ENCODE data around the gene NOL7. TPM values are rescaled to one million over a fixed set of nuclear protein-coding genes. Genes with fewer than 3 reads are reported as not detected.

NOL7 gene
- total RNA-seq, 2 donors from 2014 or later = 47.8 to 52.9 TPM

DNA sequence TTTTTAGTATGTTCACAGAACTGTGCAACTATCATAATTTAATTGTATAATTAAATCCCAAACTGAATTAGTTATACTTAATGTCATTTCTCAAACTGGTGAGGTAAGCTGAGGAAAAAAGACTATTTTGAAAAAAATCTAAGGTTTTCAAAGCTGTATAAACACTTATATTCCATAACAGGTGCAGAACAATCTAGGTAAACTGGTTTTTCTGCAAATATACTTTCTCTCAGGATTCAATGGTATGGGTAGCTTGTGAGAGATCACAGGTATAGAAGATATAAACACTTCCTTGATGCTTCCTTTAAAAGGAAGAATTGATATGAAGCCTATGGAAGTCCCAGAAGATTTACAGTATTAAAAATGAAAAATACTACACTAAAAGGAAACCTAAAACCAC is 33.7 kb downstream of the NOL7 start:
- peaks cover 69% of the 10 kb centered on the region for H3K36me3 ChIP-seq (ENCODE audit: control insufficient read depth, insufficient read depth, low read length)
- no peaks in the 10 kb centered on the region for H3K9me3 ChIP-seq (ENCODE audit: control insufficient read depth, low read length)
- no peak overlapping the region for H3K4me3 ChIP-seq (ENCODE audit: low read length)
- H3K27me3 ChIP-seq (ENCODE audit: control insufficient read depth, insufficient read depth, low read length, poor library complexity, severe bottlenecking) = no peaks in the 10 kb centered on the region
- Mint-ChIP-seq H3K9me3 (no peaks in the 10 kb centered on the region), H3K36me3 (ENCODE audit: low read depth) (peaks cover 30% of the 10 kb centered on the region), H3K27ac (no peak overlapping the region), H3K4me3 (no peak overlapping the region), H3K4me1 (no peaks in the 10 kb centered on the region), H3K27me3 (ENCODE audit: insufficient read depth) (no peaks in the 10 kb centered on the region)
- H3K4me1 ChIP-seq (ENCODE audit: control insufficient read depth, insufficient read depth, low read length) = no peaks in the 10 kb centered on the region
- H3K9ac ChIP-seq (ENCODE audit: extremely low read depth, low read length, poor library complexity, severe bottlenecking) = no peak overlapping the region
- DNase-seq = no peak
- TF ChIP-seq, protein P1, sequence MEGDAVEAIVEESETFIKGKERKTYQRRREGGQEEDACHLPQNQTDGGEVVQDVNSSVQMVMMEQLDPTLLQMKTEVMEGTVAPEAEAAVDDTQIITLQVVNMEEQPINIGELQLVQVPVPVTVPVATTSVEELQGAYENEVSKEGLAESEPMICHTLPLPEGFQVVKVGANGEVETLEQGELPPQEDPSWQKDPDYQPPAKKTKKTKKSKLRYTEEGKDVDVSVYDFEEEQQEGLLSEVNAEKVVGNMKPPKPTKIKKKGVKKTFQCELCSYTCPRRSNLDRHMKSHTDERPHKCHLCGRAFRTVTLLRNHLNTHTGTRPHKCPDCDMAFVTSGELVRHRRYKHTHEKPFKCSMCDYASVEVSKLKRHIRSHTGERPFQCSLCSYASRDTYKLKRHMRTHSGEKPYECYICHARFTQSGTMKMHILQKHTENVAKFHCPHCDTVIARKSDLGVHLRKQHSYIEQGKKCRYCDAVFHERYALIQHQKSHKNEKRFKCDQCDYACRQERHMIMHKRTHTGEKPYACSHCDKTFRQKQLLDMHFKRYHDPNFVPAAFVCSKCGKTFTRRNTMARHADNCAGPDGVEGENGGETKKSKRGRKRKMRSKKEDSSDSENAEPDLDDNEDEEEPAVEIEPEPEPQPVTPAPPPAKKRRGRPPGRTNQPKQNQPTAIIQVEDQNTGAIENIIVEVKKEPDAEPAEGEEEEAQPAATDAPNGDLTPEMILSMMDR (conservative IDR thresholded peaks at IDR 0.05) = no peak
- H3K27ac ChIP-seq (ENCODE audit: low read depth, low read length) = no peak overlapping the region

DNA sequence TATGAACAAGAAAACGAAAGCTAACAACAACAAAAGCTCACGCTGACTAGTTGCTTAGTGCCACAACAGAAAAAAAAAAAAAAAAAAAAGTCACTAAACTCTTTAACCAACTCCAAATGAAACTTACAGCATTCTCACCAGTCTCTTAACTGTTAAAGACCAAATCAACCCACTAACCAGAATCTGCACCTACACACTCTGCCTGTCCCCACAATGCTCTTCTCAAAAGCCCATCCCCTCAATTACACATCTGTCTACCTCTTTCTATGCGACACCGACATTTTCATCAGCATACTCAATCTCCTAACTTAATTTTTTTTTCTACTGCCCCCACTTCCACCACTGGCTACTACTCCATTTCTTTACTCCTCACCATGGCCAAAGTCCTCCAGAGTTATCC is 34.3 kb downstream of the NOL7 start:
- Mint-ChIP-seq H3K4me1 (no peaks in the 10 kb centered on the region), H3K36me3 (ENCODE audit: low read depth) (peaks cover 30% of the 10 kb centered on the region), H3K27ac (no peak overlapping the region), H3K4me3 (no peak overlapping the region), H3K9me3 (no peaks in the 10 kb centered on the region), H3K27me3 (ENCODE audit: insufficient read depth) (no peaks in the 10 kb centered on the region)
- DNase-seq = no peak
- WGBS, 2 experiments (ENCODE audit: insufficient coverage in 1 of 2, insufficient read length in 1 of 2) = 87 to 96% methylated on average over 2 to 4 of the region's 4 CpGs
- H3K9ac ChIP-seq (ENCODE audit: extremely low read depth, low read length, poor library complexity, severe bottlenecking) = no peak overlapping the region
- TF ChIP-seq, protein P1 (conservative IDR thresholded peaks at IDR 0.05) = no peak
- H3K9me3 ChIP-seq (ENCODE audit: control insufficient read depth, low read length) = no peaks in the 10 kb centered on the region
- no peak overlapping the region for H3K4me3 ChIP-seq (ENCODE audit: low read length)
- peaks cover 64% of the 10 kb centered on the region for H3K36me3 ChIP-seq (ENCODE audit: control insufficient read depth, insufficient read depth, low read length)
- H3K4me1 ChIP-seq (ENCODE audit: control insufficient read depth, insufficient read depth, low read length) = no peaks in the 10 kb centered on the region
- H3K27me3 ChIP-seq (ENCODE audit: control insufficient read depth, insufficient read depth, low read length, poor library complexity, severe bottlenecking) = no peaks in the 10 kb centered on the region
- H3K27ac ChIP-seq (ENCODE audit: low read depth, low read length) = no peak overlapping the region

DNA sequence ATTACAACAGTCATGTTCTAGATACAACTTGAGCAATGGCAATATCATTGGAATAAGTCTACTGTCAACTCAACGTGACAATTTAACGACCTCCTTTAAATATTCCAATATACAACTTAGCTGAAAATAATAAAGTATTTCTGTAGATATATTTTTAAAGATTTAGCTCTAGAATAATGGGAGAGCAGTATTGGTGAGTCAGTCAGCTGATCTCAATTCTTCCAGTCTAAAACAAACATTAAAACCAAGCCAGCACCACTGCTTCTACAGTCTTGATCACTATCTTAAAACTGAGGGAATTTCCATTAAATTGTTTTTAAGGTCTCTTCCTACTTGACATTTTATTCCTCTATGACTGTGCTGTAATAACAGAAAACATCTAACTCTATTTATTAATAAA is 38.2 kb downstream of the NOL7 start:
- Histone ChIP-seq H3K4me1 (ENCODE audit: control insufficient read depth, insufficient read depth, low read length) (no peaks in the 10 kb centered on the region), H3K27ac (ENCODE audit: low read depth, low read length) (no peak overlapping the region), H3K27me3 (ENCODE audit: control insufficient read depth, insufficient read depth, low read length, poor library complexity, severe bottlenecking) (no peaks in the 10 kb centered on the region), H3K9me3 (ENCODE audit: control insufficient read depth, low read length) (no peaks in the 10 kb centered on the region), H3K4me3 (ENCODE audit: low read length) (no peak overlapping the region), H3K9ac (ENCODE audit: extremely low read depth, low read length, poor library complexity, severe bottlenecking) (no peak overlapping the region), H3K36me3 (ENCODE audit: control insufficient read depth, insufficient read depth, low read length) (peaks cover 42% of the 10 kb centered on the region)
- peaks cover 24% of the 10 kb centered on the region for H3K36me3 Mint-ChIP-seq (ENCODE audit: low read depth)
- no peak overlapping the region for H3K4me3 Mint-ChIP-seq
- no peaks in the 10 kb centered on the region for H3K9me3 Mint-ChIP-seq
- H3K4me1 Mint-ChIP-seq = peaks cover 3% of the 10 kb centered on the region
- 100% methylated on average over 1 of the region's 2 CpGs; no CpG with 5 or more reads in 1 of the 2 experiments for WGBS, 2 experiments (ENCODE audit: insufficient coverage in 1 of 2, insufficient read length in 1 of 2)
- no peak for DNase-seq
- no peak overlapping the region for H3K27ac Mint-ChIP-seq
- H3K27me3 Mint-ChIP-seq (ENCODE audit: insufficient read depth) = no peaks in the 10 kb centered on the region
- TF ChIP-seq, protein P1 (conservative IDR thresholded peaks at IDR 0.05) = no peak

All from endodermal cell (in vitro differentiated cells).